Measurements from ENCODE around the gene RNF11.

- no peak for TF ChIP-seq CTCF (conservative IDR thresholded peaks at IDR 0.05; ENCODE audit: low read depth, low read length)
- TF ChIP-seq EZH2 (IDR thresholded peaks at IDR 0.05; ENCODE audit: borderline replicate concordance, low read depth, low read length, poor library complexity, severe bottlenecking) = no peak
These were observed 17.5 kb upstream of the RNF11 start for GRCh38 chr1:51218570-51218969.
